HepG2 (cell line): ENCODE measurements around the gene LILRB5. TPM values are rescaled to one million over a fixed set of nuclear protein-coding genes. Genes with fewer than 3 reads are reported as not detected.

Source experiments
- BCL3 ChIP-seq: sonication (generic); formaldehyde crosslinking; IDR thresholded peaks from 2 replicates; pipeline ENCODE4 v1.5.1; 2020; ENCODE audit warnings: mild to moderate bottlenecking, missing genetic modification reagents, moderate library complexity
- FOSL2 ChIP-seq: sonication (generic); formaldehyde crosslinking; IDR thresholded peaks from 2 replicates; pipeline ENCODE4 v1.4.0; 2020; ENCODE audit warnings: missing genetic modification reagents
- GMEB2 ChIP-seq: IDR thresholded peaks from 2 replicates; pipeline ENCODE4 v1.6.1; 2016; ENCODE audit warnings: missing biosample characterization, missing genetic modification reagents, low read depth
- HNF4A ChIP-seq: sonication (generic); formaldehyde crosslinking; IDR thresholded peaks from 2 replicates; pipeline ENCODE4 v1.4.0; 2020; ENCODE audit warnings: missing genetic modification reagents
- HNRNPL ChIP-seq: fragments of 200-400 bp; formaldehyde crosslinking; IDR thresholded peaks from 2 replicates; pipeline ENCODE4 v1.6.1; 2017; ENCODE audit warnings: mild to moderate bottlenecking, low read depth, low read length
- KLF16 ChIP-seq, 2 experiments: sonication (generic) in 1 of 2; formaldehyde crosslinking in 1 of 2; IDR thresholded peaks; 2 replicates each; pipeline versions ENCODE4 v1.6.1 to v1.8.0; 2016 to 2023; ENCODE audit warnings: missing genetic modification reagents in 2 of 2, missing compliant biosample characterization in 1 of 2
- KMT2A ChIP-seq: sonication (generic); formaldehyde crosslinking; IDR thresholded peaks from 2 replicates; pipeline ENCODE4 v1.4.0; 2020; ENCODE audit warnings: missing genetic modification reagents
- MAF1 ChIP-seq: sonication (generic); formaldehyde crosslinking; IDR thresholded peaks from 2 replicates; pipeline ENCODE4 v1.5.0; 2020; ENCODE audit warnings: missing genetic modification reagents, borderline replicate concordance
- RBFOX2 ChIP-seq: fragments of 200-400 bp; formaldehyde crosslinking; IDR thresholded peaks from 2 replicates; pipeline ENCODE4 v1.6.1; 2017; ENCODE audit warnings: low read depth, mild to moderate bottlenecking, low read length
- RBM22 ChIP-seq: fragments of 200-400 bp; formaldehyde crosslinking; optimal IDR thresholded peaks from 2 replicates; pipeline ENCODE3; 2017; ENCODE audit warnings: mild to moderate bottlenecking, low read length, moderate library complexity
- SETDB1 ChIP-seq: sonication (generic); formaldehyde crosslinking; IDR thresholded peaks from 2 replicates; pipeline ENCODE4 v1.5.1; 2020; ENCODE audit warnings: missing genetic modification reagents, mild to moderate bottlenecking, borderline replicate concordance
- SIN3B ChIP-seq: fragments of 150-350 bp; IDR thresholded peaks from 2 replicates; pipeline ENCODE4 v1.6.1; 2014; ENCODE audit warnings: low read length
- SP2 ChIP-seq: sonication (generic); formaldehyde crosslinking; IDR thresholded peaks from 2 replicates; pipeline ENCODE4 v1.5.1; 2020; ENCODE audit warnings: mild to moderate bottlenecking, missing genetic modification reagents
- ZBTB8A ChIP-seq: sonication (generic); formaldehyde crosslinking; IDR thresholded peaks from 2 replicates; pipeline ENCODE4 v1.4.0; 2020; ENCODE audit warnings: mild to moderate bottlenecking, low read depth, missing genetic modification reagents, borderline replicate concordance
- ZFP37 ChIP-seq: sonication (generic); formaldehyde crosslinking; IDR thresholded peaks from 2 replicates; pipeline ENCODE4 v1.4.0; 2020; ENCODE audit warnings: missing genetic modification reagents, borderline replicate concordance
- ZFX ChIP-seq: sonication (generic); formaldehyde crosslinking; IDR thresholded peaks from 2 replicates; pipeline ENCODE4 v1.4.0; 2020; ENCODE audit warnings: mild to moderate bottlenecking, low read depth, missing genetic modification reagents, moderate library complexity
- ZNF136 ChIP-seq: sonication (generic); formaldehyde crosslinking; IDR thresholded peaks from 2 replicates; pipeline ENCODE4 v1.8.1; 2022; ENCODE audit warnings: low read depth, mild to moderate bottlenecking, moderate library complexity, missing genetic modification reagents
- ZNF232 ChIP-seq: sonication (generic); formaldehyde crosslinking; IDR thresholded peaks from 2 replicates; pipeline ENCODE4 v1.4.0; 2020; ENCODE audit warnings: missing genetic modification reagents, borderline replicate concordance
- ZNF24 ChIP-seq: fragments of 450-650 bp; IDR thresholded peaks from 2 replicates; pipeline ENCODE4 v1.6.1; 2017; ENCODE audit warnings: antibody characterized with exemption, mild to moderate bottlenecking
- ZNF350 ChIP-seq: sonication (generic); formaldehyde crosslinking; IDR thresholded peaks from 2 replicates; pipeline ENCODE4 v1.4.0; 2020; ENCODE audit warnings: mild to moderate bottlenecking, low read depth, missing genetic modification reagents, borderline replicate concordance
- ZNF432 ChIP-seq: sonication (generic); formaldehyde crosslinking; IDR thresholded peaks from 2 replicates; pipeline ENCODE4 v1.5.0; 2020; ENCODE audit warnings: missing genetic modification reagents, mild to moderate bottlenecking, borderline replicate concordance
- ZNF496 ChIP-seq: sonication (generic); formaldehyde crosslinking; IDR thresholded peaks from 2 replicates; pipeline ENCODE4 v1.8.1; 2023; ENCODE audit warnings: mild to moderate bottlenecking, moderate library complexity, missing genetic modification reagents; ENCODE audit not compliant: insufficient replicate concordance
- ZNF790 ChIP-seq: sonication (generic); formaldehyde crosslinking; IDR thresholded peaks from 2 replicates; pipeline ENCODE4 v1.8.0; 2022; ENCODE audit warnings: missing genetic modification reagents, mild to moderate bottlenecking, borderline replicate concordance
- ZSCAN21 ChIP-seq: sonication (generic); formaldehyde crosslinking; IDR thresholded peaks from 2 replicates; pipeline ENCODE4 v1.8.0; 2022; ENCODE audit warnings: mild to moderate bottlenecking, missing genetic modification reagents, moderate library complexity, borderline replicate concordance
- ZSCAN29 ChIP-seq: sonication (generic); formaldehyde crosslinking; conservative IDR thresholded peaks from 2 replicates; pipeline ENCODE4 v1.4.0; 2020; ENCODE audit warnings: mild to moderate bottlenecking, missing genetic modification reagents
- polyA plus RNA-seq, 8 experiments: library from polyadenylated mRNA; depleted of rRNA in 3 of 8; stranded (reverse) in 7 of 8; unstranded in 1 of 8; fragments of >200 nt; fragmentation: Illumina TruSeq in 4 of 8; extraction: Trizol in 4 of 8; gene quantifications; 2 replicates each; pipeline versions ENCODE4 v1.2.1 to v1.2.3, GENCODE V29; 2011 to 2016; ENCODE audit warnings: low read depth in 4 of 8, missing spikeins in 1 of 8, mixed read lengths in 1 of 8; ENCODE audit not compliant: insufficient read depth in 1 of 8
- total RNA-seq, 5 experiments: library from RNA; depleted of rRNA; stranded (reverse); fragments of >200 nt; fragmentation: Illumina TruSeq; extraction: Trizol; gene quantifications; 2 replicates each; pipeline ENCODE4 v1.2.3, GENCODE V29; 2016; ENCODE audit warnings: low read depth in 1 of 5
- TF ChIP-seq, protein P1 (sequence below): sonication (generic); formaldehyde crosslinking; IDR thresholded peaks from 2 replicates; pipeline ENCODE4 v1.5.1; 2020; ENCODE audit warnings: missing genetic modification reagents, mild to moderate bottlenecking, borderline replicate concordance

LILRB5 gene
- total and polyA plus RNA-seq, 2 of the 13 experiments (the other 11 are each of a cell fraction or from before 2014, with no cell fraction given): not detected

- TF ChIP-seq SIN3B: 0 out of 2 replicates have a peak, but pooled peaks have one; percentile 45
- TF ChIP-seq ZSCAN29 (CRISPR knock-in tag): no peak
- TF ChIP-seq ZBTB8A: no peak
- TF ChIP-seq ZSCAN21 (CRISPR knock-in tag): 0 out of 2 replicates have a peak, but pooled peaks have one; percentile 34
- TF ChIP-seq ZFP37: 0 out of 2 replicates have a peak, but pooled peaks have one; percentile 36
- peak; percentile 73; the same call in 1 of the 2 replicates for TF ChIP-seq ZNF350 (CRISPR knock-in tag)
- TF ChIP-seq HNRNPL: no peak
- TF ChIP-seq GMEB2 (CRISPR knock-in tag): no peak
- no peak for TF ChIP-seq ZNF136 (CRISPR knock-in tag)
- TF ChIP-seq, protein P1, sequence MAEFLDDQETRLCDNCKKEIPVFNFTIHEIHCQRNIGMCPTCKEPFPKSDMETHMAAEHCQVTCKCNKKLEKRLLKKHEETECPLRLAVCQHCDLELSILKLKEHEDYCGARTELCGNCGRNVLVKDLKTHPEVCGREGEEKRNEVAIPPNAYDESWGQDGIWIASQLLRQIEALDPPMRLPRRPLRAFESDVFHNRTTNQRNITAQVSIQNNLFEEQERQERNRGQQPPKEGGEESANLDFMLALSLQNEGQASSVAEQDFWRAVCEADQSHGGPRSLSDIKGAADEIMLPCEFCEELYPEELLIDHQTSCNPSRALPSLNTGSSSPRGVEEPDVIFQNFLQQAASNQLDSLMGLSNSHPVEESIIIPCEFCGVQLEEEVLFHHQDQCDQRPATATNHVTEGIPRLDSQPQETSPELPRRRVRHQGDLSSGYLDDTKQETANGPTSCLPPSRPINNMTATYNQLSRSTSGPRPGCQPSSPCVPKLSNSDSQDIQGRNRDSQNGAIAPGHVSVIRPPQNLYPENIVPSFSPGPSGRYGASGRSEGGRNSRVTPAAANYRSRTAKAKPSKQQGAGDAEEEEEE (CRISPR knock-in tag): peak; percentile 51; the same call in 1 of the 2 replicates
- TF ChIP-seq SETDB1: no peak
- TF ChIP-seq ZNF232 (CRISPR knock-in tag): no peak; the same call in 1 of the 2 replicates
- TF ChIP-seq KMT2A: 0 out of 2 replicates have a peak, but pooled peaks have one; percentile 22
- no peak for TF ChIP-seq BCL3 (CRISPR knock-in tag)
- TF ChIP-seq HNF4A: no peak
- TF ChIP-seq ZNF24: no peak
- peak; percentile 15; the same call in 1 of the 2 replicates for TF ChIP-seq ZFX
- TF ChIP-seq SP2: no peak
- TF ChIP-seq FOSL2 (CRISPR knock-in tag): peak; percentile 66
- TF ChIP-seq ZNF790 (CRISPR knock-in tag): no peak
- no peak for TF ChIP-seq ZNF496 (CRISPR knock-in tag)
- no peak for TF ChIP-seq RBFOX2
- TF ChIP-seq ZNF432 (CRISPR knock-in tag): no peak
- no peak for TF ChIP-seq RBM22
- peak in 1 of 2 experiments; percentile 50; a peak in 1 of 4 replicates for TF ChIP-seq KLF16 (CRISPR knock-in tag; IDR thresholded peaks at IDR 0.05)
- TF ChIP-seq MAF1 (CRISPR knock-in tag): no peak
Observed at GRCh38 chr19:54231077-54231931, 25.8 kb downstream of the LILRB5 start (continued).
